ENCODE results near the gene FNDC10.

DNA sequence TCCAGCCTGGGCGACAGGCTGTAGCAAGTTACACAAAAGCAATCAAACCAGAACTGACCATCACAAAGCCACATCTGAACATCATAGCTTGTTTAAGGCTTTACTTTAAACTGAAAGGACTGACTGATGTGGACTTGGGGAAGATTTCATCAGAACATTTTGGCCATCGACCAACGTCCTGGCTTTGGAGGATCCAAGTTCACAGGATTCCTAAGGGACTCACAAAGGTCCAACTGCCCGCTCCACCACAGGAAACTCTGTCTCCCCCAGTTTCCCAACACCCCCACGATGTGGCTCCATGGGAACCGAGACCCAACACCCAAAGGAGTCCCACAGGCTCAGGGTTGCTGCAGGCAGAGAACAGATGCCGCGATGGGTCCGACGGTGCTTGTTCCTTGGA, 34.6 kb downstream of the FNDC10 start:
- TF ChIP-seq LEF1 (IDR thresholded peaks at IDR 0.05; ENCODE audit: borderline replicate concordance) (no peak), BHLHE40 (IDR thresholded peaks at IDR 0.05; ENCODE audit: borderline replicate concordance) (no peak), L3MBTL2 (conservative IDR thresholded peaks at IDR 0.05) (no peak), FOXM1 (IDR thresholded peaks at IDR 0.05; ENCODE audit: borderline replicate concordance) (no peak), TARDBP (IDR thresholded peaks at IDR 0.05) (no peak), FOXA1 (IDR thresholded peaks at IDR 0.05) (no peak), SP1 (IDR thresholded peaks at IDR 0.05) (no peak), ARNT (IDR thresholded peaks at IDR 0.05) (no peak), SUZ12 (IDR thresholded peaks at IDR 0.05) (no peak), ZNF384 (IDR thresholded peaks at IDR 0.05) (no peak)

All from HEK293T (cell line).